ENCODE measurements around the gene MAB21L4. TPM values are rescaled to one million over a fixed set of nuclear protein-coding genes. Genes with fewer than 3 reads are reported as not detected.

Gene MAB21L4
- total and polyA plus RNA-seq, 2 experiments from 2014 or later = not detected

DNA sequence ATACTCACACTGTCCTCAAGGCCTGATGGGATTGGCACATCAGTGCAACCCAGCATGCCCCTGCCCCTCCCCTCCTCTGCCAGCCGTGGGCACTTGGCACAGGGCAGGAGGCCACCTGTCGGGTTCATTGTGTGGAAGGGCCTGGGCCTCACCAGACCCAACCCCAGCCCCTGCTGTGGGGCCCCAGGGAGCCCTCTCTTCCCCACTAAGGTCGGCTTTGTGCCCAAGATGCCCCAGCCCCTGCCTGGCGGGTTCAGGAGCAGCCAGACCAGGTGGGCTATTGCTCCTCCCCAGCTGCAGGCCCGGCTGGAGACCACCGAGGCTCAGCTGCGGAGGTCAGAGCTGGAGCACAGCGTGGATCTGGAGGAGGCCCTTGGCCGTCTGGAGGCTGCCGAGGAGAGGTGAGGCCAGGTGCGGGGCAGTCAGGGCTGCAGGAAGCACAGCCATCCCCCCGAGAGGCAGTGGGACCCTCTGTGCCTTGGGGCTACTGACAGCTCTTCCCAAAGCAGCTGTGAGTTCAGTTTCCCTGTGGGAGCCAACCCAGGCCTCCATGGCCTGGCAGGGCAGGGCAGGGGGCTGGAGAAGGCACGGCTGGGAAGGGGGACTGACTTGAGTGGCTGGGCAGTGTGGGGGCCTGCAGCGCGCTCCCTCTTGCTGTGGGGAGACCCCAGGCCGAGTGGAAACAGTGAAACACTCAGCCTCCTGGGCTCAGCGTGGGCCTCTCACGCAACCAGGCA is 26.5 kb upstream of the MAB21L4 start (continued):
- TF ChIP-seq, protein P1, sequence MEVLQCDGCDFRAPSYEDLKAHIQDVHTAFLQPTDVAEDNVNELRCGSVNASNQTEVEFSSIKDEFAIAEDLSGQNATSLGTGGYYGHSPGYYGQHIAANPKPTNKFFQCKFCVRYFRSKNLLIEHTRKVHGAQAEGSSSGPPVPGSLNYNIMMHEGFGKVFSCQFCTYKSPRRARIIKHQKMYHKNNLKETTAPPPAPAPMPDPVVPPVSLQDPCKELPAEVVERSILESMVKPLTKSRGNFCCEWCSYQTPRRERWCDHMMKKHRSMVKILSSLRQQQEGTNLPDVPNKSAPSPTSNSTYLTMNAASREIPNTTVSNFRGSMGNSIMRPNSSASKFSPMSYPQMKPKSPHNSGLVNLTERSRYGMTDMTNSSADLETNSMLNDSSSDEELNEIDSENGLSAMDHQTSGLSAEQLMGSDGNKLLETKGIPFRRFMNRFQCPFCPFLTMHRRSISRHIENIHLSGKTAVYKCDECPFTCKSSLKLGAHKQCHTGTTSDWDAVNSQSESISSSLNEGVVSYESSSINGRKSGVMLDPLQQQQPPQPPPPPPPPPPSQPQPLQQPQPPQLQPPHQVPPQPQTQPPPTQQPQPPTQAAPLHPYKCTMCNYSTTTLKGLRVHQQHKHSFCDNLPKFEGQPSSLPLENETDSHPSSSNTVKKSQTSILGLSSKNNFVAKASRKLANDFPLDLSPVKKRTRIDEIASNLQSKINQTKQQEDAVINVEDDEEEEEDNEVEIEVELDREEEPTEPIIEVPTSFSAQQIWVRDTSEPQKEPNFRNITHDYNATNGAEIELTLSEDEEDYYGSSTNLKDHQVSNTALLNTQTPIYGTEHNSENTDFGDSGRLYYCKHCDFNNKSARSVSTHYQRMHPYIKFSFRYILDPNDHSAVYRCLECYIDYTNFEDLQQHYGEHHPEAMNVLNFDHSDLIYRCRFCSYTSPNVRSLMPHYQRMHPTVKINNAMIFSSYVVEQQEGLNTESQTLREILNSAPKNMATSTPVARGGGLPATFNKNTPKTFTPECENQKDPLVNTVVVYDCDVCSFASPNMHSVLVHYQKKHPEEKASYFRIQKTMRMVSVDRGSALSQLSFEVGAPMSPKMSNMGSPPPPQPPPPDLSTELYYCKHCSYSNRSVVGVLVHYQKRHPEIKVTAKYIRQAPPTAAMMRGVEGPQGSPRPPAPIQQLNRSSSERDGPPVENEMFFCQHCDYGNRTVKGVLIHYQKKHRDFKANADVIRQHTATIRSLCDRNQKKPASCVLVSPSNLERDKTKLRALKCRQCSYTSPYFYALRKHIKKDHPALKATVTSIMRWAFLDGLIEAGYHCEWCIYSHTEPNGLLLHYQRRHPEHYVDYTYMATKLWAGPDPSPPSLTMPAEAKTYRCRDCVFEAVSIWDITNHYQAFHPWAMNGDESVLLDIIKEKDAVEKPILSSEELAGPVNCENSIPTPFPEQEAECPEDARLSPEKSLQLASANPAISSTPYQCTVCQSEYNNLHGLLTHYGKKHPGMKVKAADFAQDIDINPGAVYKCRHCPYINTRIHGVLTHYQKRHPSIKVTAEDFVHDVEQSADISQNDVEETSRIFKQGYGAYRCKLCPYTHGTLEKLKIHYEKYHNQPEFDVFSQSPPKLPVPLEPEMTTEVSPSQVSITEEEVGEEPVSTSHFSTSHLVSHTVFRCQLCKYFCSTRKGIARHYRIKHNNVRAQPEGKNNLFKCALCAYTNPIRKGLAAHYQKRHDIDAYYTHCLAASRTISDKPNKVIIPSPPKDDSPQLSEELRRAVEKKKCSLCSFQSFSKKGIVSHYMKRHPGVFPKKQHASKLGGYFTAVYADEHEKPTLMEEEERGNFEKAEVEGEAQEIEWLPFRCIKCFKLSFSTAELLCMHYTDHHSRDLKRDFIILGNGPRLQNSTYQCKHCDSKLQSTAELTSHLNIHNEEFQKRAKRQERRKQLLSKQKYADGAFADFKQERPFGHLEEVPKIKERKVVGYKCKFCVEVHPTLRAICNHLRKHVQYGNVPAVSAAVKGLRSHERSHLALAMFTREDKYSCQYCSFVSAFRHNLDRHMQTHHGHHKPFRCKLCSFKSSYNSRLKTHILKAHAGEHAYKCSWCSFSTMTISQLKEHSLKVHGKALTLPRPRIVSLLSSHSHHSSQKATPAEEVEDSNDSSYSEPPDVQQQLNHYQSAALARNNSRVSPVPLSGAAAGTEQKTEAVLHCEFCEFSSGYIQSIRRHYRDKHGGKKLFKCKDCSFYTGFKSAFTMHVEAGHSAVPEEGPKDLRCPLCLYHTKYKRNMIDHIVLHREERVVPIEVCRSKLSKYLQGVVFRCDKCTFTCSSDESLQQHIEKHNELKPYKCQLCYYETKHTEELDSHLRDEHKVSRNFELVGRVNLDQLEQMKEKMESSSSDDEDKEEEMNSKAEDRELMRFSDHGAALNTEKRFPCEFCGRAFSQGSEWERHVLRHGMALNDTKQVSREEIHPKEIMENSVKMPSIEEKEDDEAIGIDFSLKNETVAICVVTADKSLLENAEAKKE (CRISPR knock-in tag; IDR thresholded peaks at IDR 0.05) = no peak
- TF ChIP-seq ETS1 (IDR thresholded peaks at IDR 0.05) = no peak
- TF ChIP-seq ZNF331 (CRISPR knock-in tag; IDR thresholded peaks at IDR 0.05; ENCODE audit: low read depth) = no peak
- no peak for TF ChIP-seq EZH2phosphoT487 (IDR thresholded peaks at IDR 0.05; ENCODE audit: unreplicated experiment)
- no peak for TF ChIP-seq POLR2AphosphoS5 (IDR thresholded peaks at IDR 0.05; ENCODE audit: low read depth)
- no peak for TF ChIP-seq CTCF (conservative IDR thresholded peaks at IDR 0.05; ENCODE audit: low read depth in 2 of 2)

All from GM23338 (cell line).